RPMI7951 (cell line): ENCODE measurements around the gene USB1. TPM values are rescaled to one million over a fixed set of nuclear protein-coding genes. Genes with fewer than 3 reads are reported as not detected.

ENCODE experiments used
- DNase-seq: peaks from one replicate; pipeline ENCODE4 v3.0.0-alpha.2; 2012; ENCODE audit warnings: low read depth
- total RNA-seq: library from RNA; depleted of rRNA; stranded (reverse); fragments of >200 nt; shearing (Covaris generic); gene quantifications from 2 replicates; pipeline ENCODE4 v1.2.3, GENCODE V29; 2014; rRNA removed

USB1 gene
- total RNA-seq, 1 experiment from 2014 or later = 28.6 TPM

DNA sequence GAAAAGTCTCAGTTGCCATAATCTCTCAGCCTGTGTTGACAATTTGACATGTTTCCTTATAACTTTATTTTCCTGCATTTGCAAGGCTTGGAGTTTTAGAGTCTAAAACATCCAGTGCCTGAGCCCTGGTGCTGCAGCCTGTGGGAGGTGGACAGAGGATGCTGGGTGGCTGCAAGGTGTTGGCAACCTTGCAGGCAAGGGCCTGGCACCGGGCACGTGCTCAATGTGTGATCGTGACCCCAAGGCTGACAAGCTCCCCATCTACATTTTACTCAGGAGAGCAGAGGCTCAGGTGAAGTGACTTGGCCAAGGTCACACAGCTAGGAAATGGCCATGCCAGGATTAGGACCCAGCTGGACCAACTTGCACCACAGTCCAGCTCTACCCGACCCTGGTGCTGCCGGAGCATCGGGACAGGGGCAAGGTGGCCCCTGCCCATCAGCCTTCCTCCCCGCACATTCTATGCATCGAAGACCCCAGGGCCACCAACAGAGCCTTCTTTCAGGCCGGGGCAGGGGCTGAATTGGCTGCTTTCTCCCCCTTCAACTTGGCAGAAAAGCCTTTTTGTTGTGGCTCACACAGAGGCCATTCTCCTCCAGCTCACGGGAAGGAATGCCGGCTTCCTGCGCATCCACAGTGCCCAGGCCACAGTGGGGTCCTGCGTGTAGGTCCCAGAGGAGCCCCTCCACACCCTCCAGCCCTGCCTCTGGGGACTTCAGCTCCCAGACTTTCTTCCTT lies 47.5 kb downstream of the USB1 start:
- DNase-seq = no peak

DNA sequence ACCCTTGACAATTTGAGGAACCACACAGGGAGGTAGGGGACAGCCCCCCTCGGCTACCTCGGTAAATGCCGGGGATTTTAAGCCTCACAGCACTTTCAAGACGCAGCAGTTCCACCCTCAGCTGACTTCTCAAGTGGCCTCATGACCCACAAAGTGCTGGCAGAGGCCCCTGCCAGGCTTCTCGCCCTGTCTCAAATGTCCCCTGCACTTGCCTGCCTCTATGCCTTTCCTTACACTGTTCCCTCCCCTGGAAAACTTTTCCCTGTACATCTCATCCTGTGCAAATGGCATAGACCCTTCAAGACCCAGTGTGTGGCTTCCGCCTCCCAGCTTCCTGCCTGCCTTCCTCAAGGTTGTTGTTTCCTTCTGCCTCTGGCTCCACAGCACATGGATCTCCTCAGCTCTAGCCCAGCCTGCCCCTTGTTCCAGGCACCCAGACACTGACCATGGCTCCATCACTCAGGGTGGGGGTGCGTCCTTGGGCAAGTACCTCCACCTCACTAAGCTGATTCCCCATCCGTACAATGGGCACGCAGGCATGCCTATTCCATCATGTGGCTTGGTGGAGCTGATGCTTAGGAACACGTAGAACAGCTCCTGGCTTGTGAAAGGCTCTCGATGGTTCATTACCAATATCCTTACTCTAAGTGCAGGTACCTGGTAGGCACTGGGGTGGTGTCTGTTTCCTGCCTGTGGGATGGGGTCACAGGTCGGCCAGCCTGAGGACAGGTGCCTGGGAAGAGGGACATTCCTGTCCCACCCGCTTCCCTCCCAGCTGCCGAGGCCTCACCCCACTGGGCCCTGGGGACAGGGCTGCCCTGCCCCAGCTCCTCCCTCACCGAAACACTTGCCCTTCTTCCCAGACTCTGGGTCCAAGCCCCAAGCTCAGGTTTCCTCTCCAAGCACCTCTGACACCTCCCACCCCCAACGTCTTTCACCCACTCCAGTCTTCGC lies 48.3 kb downstream of the USB1 start:
- no peak for DNase-seq

DNA sequence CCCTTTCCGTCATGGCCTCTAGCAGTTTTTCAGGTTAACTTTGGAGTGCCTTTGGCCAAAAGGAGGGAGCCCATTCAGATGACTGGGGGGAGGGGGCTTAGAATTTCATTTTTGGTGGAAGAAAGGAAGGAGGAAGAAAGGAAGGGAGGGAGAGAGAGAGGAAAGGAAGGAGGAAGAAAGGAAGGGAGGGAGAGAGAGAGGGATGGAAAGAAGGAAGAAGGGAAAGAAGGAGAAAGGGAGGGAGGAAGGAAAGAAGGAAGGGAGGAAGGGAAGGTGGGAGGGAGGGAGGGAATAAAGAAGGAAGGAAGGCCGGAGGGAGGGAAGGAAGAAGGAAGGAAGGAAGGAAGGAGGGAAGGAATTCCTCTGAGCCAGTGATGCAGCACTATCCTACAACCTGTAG lies 50.1 kb downstream of the USB1 start:
- no peak for DNase-seq

DNA sequence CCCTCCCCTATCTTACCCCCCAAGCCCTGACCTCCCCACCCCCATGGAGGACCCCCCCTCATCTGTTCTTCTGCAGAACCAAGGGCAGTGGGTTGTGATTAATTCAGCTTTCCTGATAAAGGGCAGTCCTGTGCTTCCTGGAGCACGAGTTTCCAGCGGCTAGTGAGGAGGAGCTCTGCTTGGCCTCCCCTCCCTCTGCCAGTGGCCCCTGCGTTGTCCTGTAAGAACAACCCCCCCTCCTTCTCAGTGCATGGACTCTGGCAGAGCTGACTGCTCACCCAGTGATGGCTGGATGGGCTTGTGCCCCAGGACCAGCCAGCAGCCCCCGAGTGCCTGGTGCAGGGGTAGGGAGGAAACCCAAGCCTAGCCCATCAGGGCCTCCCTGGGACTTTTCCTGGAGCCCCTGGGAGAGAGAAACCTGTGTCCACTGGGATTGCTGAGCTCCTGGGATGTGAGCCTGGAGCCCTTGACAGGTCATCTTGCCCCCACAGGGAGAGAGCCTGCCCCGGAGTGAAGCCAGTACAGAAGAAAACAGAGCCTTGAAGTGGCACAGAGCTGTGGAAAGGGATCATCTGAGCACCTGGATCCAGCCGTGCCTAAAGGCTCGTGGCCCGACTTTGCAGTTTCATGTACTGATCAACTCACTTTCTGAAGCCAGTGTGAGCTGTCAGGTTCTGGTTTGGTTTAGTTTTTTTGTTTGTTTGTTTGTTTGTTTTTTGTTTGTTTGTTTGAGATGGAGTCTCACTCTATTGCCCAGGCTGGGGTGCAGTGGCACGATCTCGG lies 50.8 kb downstream of the USB1 start:
- DNase-seq = no peak

DNA sequence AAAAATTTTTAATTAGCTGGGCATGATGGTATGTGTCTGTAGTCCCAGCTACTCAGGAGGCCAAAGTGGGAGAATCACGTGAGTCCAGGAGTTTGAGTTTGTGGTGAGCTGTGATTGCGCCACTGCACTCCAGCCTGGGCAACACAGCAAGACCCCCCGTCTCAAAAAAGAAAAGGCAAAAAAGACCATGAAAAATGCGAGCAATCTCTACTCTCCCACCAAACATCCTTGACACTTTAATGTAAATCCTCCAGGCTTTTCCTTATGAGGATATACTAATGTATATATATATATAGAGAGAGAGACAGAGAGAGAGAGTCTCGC lies 52.4 kb downstream of the USB1 start:
- DNase-seq = no peak

DNA sequence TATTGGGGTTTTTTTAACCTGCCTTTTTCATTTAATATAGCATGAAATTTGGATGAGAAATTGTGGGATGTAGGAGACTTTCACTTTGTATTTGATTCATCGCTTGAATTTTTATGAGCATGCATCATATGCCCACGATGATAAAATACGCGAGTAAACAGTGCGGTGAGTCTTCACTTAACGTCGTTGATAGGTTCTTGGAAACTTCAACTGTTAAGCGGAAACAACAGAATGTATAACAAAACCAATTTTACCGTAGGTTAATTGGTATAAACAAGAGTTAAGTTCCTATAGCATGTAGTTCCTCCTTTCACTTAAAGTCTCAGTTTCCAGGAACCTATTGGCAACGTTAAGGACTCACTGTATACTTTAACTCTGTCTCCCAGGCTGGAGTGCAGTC lies 53.1 kb downstream of the USB1 start:
- DNase-seq = no peak

DNA sequence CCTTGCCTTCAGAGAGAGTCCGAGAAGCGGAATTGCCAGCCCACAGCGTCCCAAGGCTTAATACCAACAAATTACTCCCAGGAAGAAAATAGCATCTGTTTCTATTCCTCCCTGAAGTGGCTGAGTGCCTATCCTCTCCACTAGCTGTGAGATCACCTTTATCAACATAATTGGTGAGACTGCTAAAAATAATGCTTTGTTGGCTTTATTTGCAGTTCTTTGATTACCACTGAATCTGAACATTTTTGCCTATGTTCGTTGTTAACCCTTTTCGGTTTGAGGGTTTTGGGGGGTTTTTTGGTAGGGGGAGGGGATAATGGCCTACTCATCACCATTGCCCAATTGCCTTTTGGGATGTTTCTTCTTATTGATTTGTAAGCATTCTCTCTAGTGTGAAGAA lies 55.4 kb downstream of the USB1 start:
- DNase-seq = no peak

DNA sequence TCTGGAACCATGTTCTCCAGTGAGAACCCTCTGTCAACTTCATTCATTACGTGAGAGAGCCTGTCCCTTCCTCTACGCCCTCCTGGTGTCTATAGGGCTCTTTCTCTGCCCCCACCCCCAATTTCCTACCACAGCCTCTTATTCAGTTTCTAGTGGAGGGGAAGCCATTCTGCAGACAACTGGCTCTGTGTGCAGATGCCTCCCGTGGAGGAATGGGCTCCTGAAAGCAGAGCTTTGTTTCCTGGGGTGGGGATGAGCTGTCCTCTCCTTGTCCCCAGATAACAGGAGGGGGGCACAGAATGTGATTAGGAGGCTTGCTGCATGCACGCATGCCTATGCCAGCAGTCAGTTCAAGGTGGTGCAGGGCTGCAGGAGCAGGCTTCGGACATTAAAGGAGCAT lies 55.9 kb downstream of the USB1 start:
- peak; percentile 34 for DNase-seq

DNA sequence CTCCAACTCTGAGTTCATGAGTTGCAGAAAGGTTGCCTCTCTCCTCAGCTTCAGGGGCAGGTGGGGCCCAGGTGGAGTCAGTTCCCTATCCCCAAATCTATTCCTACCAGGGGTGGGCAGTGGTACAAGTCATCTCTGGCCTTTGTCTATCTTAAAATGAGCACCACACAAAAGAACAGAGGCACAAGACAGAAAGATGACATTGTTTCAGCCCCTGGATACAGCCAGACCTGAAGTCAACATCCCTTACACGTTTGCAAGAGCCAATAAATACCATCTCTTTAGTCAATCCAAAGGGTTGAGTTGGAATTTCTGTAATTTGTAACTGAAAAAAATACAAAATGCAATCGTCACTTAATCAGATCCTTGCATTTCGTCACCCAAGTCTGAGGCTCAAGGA lies 56.6 kb downstream of the USB1 start:
- no peak for DNase-seq

DNA sequence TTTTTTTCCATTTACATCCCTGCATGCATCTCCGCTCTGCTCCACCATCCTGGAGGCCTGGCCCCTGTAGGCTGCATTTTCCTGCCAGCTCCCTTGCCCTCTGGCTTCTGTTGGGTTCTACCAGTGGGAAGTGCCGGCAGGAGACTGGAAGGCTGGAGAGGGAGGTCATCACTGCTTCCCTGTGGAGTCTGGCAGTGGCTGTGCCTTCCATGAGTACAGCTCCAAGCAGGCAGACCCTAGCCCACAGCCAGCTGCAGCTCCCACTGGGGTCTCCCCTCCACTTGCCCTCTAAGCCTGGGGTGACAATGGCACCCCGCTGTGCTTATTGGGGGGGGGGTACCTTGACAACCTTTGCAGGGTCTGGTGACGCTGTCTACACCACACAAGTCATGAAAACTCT lies 61.6 kb downstream of the USB1 start:
- no peak for DNase-seq

DNA sequence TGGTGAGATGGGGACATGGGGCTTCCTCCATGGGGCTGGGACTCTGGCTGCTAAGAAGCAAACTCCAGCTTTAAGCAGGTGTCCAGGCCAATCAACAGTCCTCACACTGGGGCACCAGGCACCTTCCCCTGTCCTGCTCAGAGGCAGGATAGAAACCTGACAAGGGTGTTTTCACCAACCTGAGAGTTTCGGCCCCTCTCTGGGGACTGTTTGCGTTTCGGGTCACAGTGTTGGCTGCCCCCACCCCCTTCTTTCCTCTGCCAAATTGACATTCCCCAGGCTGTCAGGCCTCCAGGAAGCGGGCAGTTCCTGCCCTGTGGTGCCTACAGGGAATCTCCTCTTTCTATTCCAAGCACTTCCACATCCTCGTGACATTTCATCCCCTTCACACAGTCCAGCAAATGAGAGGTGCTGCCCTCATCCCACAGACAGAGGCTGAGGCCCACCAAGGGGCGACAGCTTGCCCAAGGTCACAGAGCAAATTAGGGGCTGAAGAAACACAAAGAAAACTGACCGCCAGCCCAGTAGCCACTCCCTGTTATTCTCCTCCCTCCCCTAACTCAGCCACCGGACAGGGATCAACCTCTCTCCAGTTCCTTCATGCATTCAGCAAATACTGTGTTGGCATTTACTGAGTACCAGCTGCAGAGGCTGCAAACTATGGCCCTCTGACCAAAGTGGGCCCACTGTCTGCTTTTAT lies 62.3 kb downstream of the USB1 start:
- no peak for DNase-seq

DNA sequence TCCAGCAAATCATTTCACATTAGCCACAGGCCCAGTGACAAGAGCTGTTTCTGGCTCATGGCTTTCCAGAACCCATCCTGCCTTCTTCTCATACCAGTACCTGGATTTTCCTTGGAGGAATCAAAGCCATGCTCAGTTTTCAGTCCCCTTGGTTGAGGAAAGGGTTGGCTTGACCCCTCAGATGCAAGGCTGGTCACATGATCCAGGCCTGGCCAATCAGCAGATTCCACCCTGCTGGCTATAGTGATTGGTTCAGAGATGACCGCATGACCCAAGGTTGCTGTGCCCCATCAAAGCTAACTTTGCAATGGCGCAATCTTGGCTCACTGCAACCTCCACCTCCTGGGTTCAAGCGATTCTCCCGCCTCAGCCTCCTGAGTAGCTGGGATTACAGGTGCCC lies 69.4 kb downstream of the USB1 start:
- DNase-seq = no peak

Other genes with a start within 250 kb of the USB1 start
- gene KIFC3, start 198.9 kb upstream of the USB1 start, total RNA-seq = 49.3 and 58.5 TPM in 2 replicates
- not detected in 2 replicates for gene CNGB1, start 30.3 kb upstream of the USB1 start, total RNA-seq
- 1.1 and 1.3 TPM in 2 replicates for gene ZNF319, start 735 bp upstream of the USB1 start, total RNA-seq
- gene MMP15, start 24.3 kb downstream of the USB1 start, total RNA-seq = 2.6 and 7.7 TPM in 2 replicates
- gene CFAP20, start 128.0 kb downstream of the USB1 start, total RNA-seq = 82.2 and 110 TPM in 2 replicates
- gene CSNK2A2, start 196.7 kb downstream of the USB1 start, total RNA-seq = 15.6 and 15.8 TPM in 2 replicates